H1 (cell line): ENCODE data around the gene MARK4. TPM values are rescaled to one million over a fixed set of nuclear protein-coding genes. Genes with fewer than 3 reads are reported as not detected.

Source experiments
- CTCF ChIA-PET: fragments of 300-600 bp; sonication (Branson Sonifier 250); formaldehyde crosslinking; loops from one replicate; lab custom pipeline; 2021; ENCODE audit not compliant: partially characterized antibody; lab: Charles Lee
- POLR2A ChIA-PET: fragments of 300-600 bp; sonication (Branson Sonifier 250); formaldehyde crosslinking; loops from one replicate; lab custom pipeline; 2021; ENCODE audit warnings: inconsistent platforms; ENCODE audit not compliant: partially characterized antibody; lab: Charles Lee
- DNase-seq, 2 experiments: peaks; one replicate each; pipeline versions ENCODE4 v3.0.0 to v3.0.0-alpha.2; 2010 to 2022; ENCODE audit warnings: low spot score in 2 of 2, low read depth in 1 of 2, mixed read lengths in 1 of 2
- FAIRE-seq: peaks from 2 replicates; lab custom pipeline; 2011; peaks lifted over from hg19 to GRCh38; lab: Jason Lieb, UNC
- H2AFZ ChIP-seq: 2 replicates; pipeline ENCODE4 v1.8.1; 2012; ENCODE audit warnings: low read length, inconsistent platforms
- H2AK5ac ChIP-seq: 2 replicates; pipeline ENCODE4 v1.6.1; 2013; ENCODE audit warnings: low read depth, low read length
- H2BK120ac ChIP-seq: replicated peaks from 2 replicates; pipeline ENCODE3; 2013; ENCODE audit warnings: low read depth, low read length, inconsistent platforms
- H2BK12ac ChIP-seq: 2 replicates; pipeline ENCODE4 v1.6.1; 2013; ENCODE audit warnings: low read depth, low read length
- H2BK15ac ChIP-seq: 2 replicates; pipeline ENCODE4 v1.6.1; 2013; ENCODE audit warnings: low read length
- H2BK20ac ChIP-seq: 2 replicates; pipeline ENCODE4 v1.6.1; 2013; ENCODE audit warnings: low read length
- H2BK5ac ChIP-seq: 2 replicates; pipeline ENCODE4 v1.6.1; 2013; ENCODE audit warnings: low read depth, low read length
- H3K14ac ChIP-seq: 2 replicates; pipeline ENCODE4 v1.6.1; 2013; ENCODE audit warnings: inconsistent platforms; ENCODE audit not compliant: insufficient read length
- H3K18ac ChIP-seq: 2 replicates; pipeline ENCODE4 v1.6.1; 2013; ENCODE audit warnings: low read length; ENCODE audit errors: extremely low read depth
- H3K23ac ChIP-seq: 2 replicates; pipeline ENCODE4 v1.6.1; 2013; ENCODE audit warnings: inconsistent platforms; ENCODE audit not compliant: insufficient read length
- H3K23me2 ChIP-seq: 2 replicates; pipeline ENCODE4 v1.6.1; 2013; ENCODE audit warnings: low read depth, low read length
- H3K27ac ChIP-seq: 2 replicates; pipeline ENCODE4 v1.6.1; 2011; ENCODE audit warnings: low read depth, low read length, inconsistent platforms
- H3K27me3 ChIP-seq, 4 experiments: replicated peaks in 1 of 4; 1 replicate in 1 of 4; 2 replicates in 3 of 4; pipeline versions ENCODE4 v1.6.1 to v1.8.1; 2011 to 2013; ENCODE audit warnings: low read length in 3 of 4, mild to moderate bottlenecking in 3 of 4, inconsistent platforms in 2 of 4, mixed read lengths in 2 of 4, moderate library complexity in 1 of 4; ENCODE audit not compliant: control insufficient read depth in 3 of 4, insufficient read depth in 3 of 4; ENCODE audit errors: extremely low read depth in 1 of 4
- H3K36me3 ChIP-seq, 4 experiments: 2 replicates each; pipeline versions ENCODE4 v1.6.1 to v1.8.1; 2011 to 2013; ENCODE audit warnings: mild to moderate bottlenecking in 4 of 4, low read length in 3 of 4, moderate library complexity in 2 of 4, control low read depth in 1 of 4, inconsistent platforms in 1 of 4; ENCODE audit not compliant: insufficient read depth in 4 of 4, control insufficient read depth in 2 of 4
- H3K4ac ChIP-seq: replicated peaks from 2 replicates; pipeline ENCODE3; 2013; ENCODE audit warnings: low read length, low read depth, mixed read lengths, inconsistent platforms; ENCODE audit not compliant: insufficient read length
- H3K4me1 ChIP-seq, 4 experiments: replicated peaks in 1 of 4; 1 replicate in 1 of 4; 2 replicates in 3 of 4; pipeline versions ENCODE4 v1.6.1 to v1.8.1; 2011 to 2013; ENCODE audit warnings: low read length in 3 of 4, inconsistent platforms in 2 of 4, mixed read lengths in 1 of 4; ENCODE audit not compliant: insufficient read depth in 4 of 4, control insufficient read depth in 3 of 4
- H3K4me2 ChIP-seq, 2 experiments: 2 replicates each; pipeline versions ENCODE4 v1.6.1 to v1.8.1; 2011 to 2013; ENCODE audit warnings: low read depth in 2 of 2, low read length in 2 of 2, control low read depth in 1 of 2, inconsistent platforms in 1 of 2, mild to moderate bottlenecking in 1 of 2; ENCODE audit not compliant: insufficient read depth in 1 of 2
- H3K4me3 ChIP-seq, 4 experiments: fragments of 200-600, 300-600 bp in 1 of 4; sonication (generic), shearing (Covaris generic), sonication (Bioruptor Twin) in 1 of 4; 2 replicates each; pipeline versions ENCODE4 v1.5.1 to v1.8.1; 2011 to 2016; ENCODE audit warnings: low read length in 4 of 4, low read depth in 3 of 4, control low read depth in 2 of 4, inconsistent platforms in 2 of 4, mild to moderate bottlenecking in 2 of 4, mixed read lengths in 1 of 4, moderate library complexity in 1 of 4; ENCODE audit not compliant: insufficient read depth in 2 of 4; ENCODE audit errors: extremely low read depth in 1 of 4
- H3K56ac ChIP-seq: replicated peaks from 2 replicates; pipeline ENCODE3; 2013; ENCODE audit warnings: low read depth, mild to moderate bottlenecking, mixed read lengths, low read length, inconsistent platforms; ENCODE audit not compliant: insufficient read length
- H3K79me1 ChIP-seq: 2 replicates; pipeline ENCODE4 v1.6.1; 2013; ENCODE audit warnings: low read depth, low read length, control low read depth
- H3K79me2 ChIP-seq, 2 experiments: 2 replicates each; pipeline versions ENCODE4 v1.6.1 to v1.8.1; 2012 to 2013; ENCODE audit warnings: low read length in 2 of 2, mild to moderate bottlenecking in 2 of 2, inconsistent platforms in 1 of 2; ENCODE audit not compliant: insufficient read depth in 2 of 2, control insufficient read depth in 1 of 2
- H3K9ac ChIP-seq, 4 experiments: replicated peaks in 1 of 4; 1 replicate in 1 of 4; 2 replicates in 3 of 4; pipeline versions ENCODE4 v1.6.1 to v1.8.1; 2011 to 2013; ENCODE audit warnings: low read depth in 3 of 4, low read length in 3 of 4, control low read depth in 2 of 4, mild to moderate bottlenecking in 2 of 4, moderate library complexity in 2 of 4, inconsistent platforms in 1 of 4; ENCODE audit errors: extremely low read depth in 1 of 4
- H3K9me3 ChIP-seq, 2 experiments: 2 replicates each; pipeline versions ENCODE4 v1.6.1 to v1.8.1; 2012 to 2013; ENCODE audit warnings: mild to moderate bottlenecking in 2 of 2, moderate library complexity in 2 of 2, control low read depth in 1 of 2, inconsistent platforms in 1 of 2, low read depth in 1 of 2, low read length in 1 of 2, mixed read lengths in 1 of 2; ENCODE audit not compliant: insufficient read depth in 2 of 2
- H4K20me1 ChIP-seq, 2 experiments: replicated peaks in 1 of 2; 2 replicates each; pipeline versions ENCODE3 to v1.8.1; 2011 to 2013; ENCODE audit warnings: inconsistent platforms in 2 of 2, low read length in 2 of 2, mild to moderate bottlenecking in 1 of 2; ENCODE audit not compliant: insufficient read depth in 2 of 2, control insufficient read depth in 1 of 2
- H4K5ac ChIP-seq: 2 replicates; pipeline ENCODE4 v1.6.1; 2013; ENCODE audit warnings: low read length, low read depth, mixed read lengths, inconsistent platforms; ENCODE audit not compliant: insufficient read length
- H4K8ac ChIP-seq: 2 replicates; pipeline ENCODE4 v1.8.0; 2013; ENCODE audit warnings: mild to moderate bottlenecking, moderate library complexity, low read length, inconsistent platforms; ENCODE audit not compliant: insufficient read depth; ENCODE audit errors: extremely low read depth
- H4K91ac ChIP-seq: replicated peaks from 2 replicates; pipeline ENCODE3; 2013; ENCODE audit warnings: low read length, mixed read lengths, inconsistent platforms; ENCODE audit not compliant: insufficient read length
- WGBS, 2 experiments: shearing (Covaris generic) in 1 of 2; methylation state at CpG; one replicate each; pipeline versions ENCODE4 v1.1.6 to v1.1.7; 2013 to 2015; ENCODE audit warnings: low lambda C conversion rate in 2 of 2, mixed read lengths in 2 of 2, inconsistent platforms in 1 of 2, low coverage in 1 of 2, missing lambda C conversion rate in 1 of 2; ENCODE audit not compliant: insufficient replicate concordance in 2 of 2, insufficient coverage in 1 of 2, insufficient read length in 1 of 2; ENCODE audit errors: extremely low coverage in 1 of 2, missing lambda C conversion rate in 1 of 2; 5-methylcytosine and 5-hydroxymethylcytosine counted together
- polyA plus RNA-seq, 7 experiments: library from polyadenylated mRNA; depleted of rRNA in 3 of 7; stranded (reverse) in 5 of 7; unstranded in 2 of 7; fragments of >200 nt in 5 of 7; fragments of 200-250 nt in 2 of 7; gene quantifications; 1 replicate in 5 of 7; 2 replicates in 1 of 7; 4 replicates in 1 of 7; pipeline versions ENCODE4 v1.2.1 to v1.2.3, GENCODE V29; 2011 to 2013; ENCODE audit warnings: missing spikeins in 2 of 7, mixed read lengths in 2 of 7
- total RNA-seq: library from RNA; stranded (reverse); fragmentation: NEBNext Ultra II Directional; extraction: Animal tissue kit (Norgen Biotek cat#: 25700); gene quantifications from 2 replicates; pipeline ENCODE4 v1.2.1, GENCODE V29; 2021

Gene MARK4
- total and polyA plus RNA-seq, 2 of the 8 experiments (the other 6 are each of a cell fraction or from before 2014, with no cell fraction given), result 12.3 to 49.8 TPM

DNA sequence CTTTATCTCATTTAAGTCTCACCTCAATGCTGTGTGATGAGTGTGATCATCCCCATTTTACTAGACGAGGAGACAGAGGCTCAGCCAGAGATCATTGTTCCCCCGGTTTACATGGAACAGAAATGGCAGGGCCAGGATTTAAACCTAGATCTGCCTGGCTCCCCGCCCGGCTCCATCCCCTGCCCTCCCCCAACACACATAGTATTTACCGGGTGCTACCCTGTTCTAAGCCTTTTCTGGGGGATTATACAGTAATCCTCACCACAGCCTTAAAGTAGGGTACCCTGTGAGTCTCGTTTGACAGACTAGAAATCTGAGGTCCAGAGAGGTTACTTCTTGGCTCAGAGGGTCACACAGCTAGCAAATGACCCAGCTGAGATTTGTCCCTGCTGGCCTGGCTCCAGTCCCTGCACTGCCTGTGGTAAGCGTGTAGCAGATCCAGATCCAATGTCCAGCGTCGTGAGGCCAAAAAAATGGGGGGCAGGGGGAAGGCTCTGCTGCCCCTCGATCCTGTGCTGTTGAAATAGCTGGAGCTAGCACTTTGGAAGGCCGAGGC lies 85.7 kb downstream of the MARK4 start:
- Histone ChIP-seq H3K56ac (no peak overlapping the region), H3K4me2 (no peak overlapping the region), H3K79me2 (no peaks in the 10 kb centered on the region), H4K5ac (no peak overlapping the region), H3K9me3 (no peaks in the 10 kb centered on the region), H3K4ac (no peak overlapping the region), H2BK5ac (no peak overlapping the region), H3K23me2 (peaks cover 6% of the 10 kb centered on the region; the same call in 1 of the 2 replicates), H3K14ac (no peak overlapping the region), H2BK12ac (no peak overlapping the region), H3K23ac (no peak overlapping the region), H3K27me3 (peaks cover 4 to 10% (median 10%) of the 10 kb centered on the region in 4 experiments; a peak in 6 of 7 replicates), H4K91ac (no peak overlapping the region), H2AK5ac (no peak overlapping the region), H2BK15ac (no peak overlapping the region), H3K9ac (no peak overlapping the region), H2AFZ (no peak overlapping the region), H3K36me3 (no peaks in the 10 kb centered on the region), H3K4me1 (peaks cover 0 to 3% (median 0%) of the 10 kb centered on the region in 4 experiments; a peak in 4 of 7 replicates), H3K18ac (no peak overlapping the region), H4K20me1 (peaks cover 3 to 8% of the 10 kb centered on the region in 2 experiments), H4K8ac (no peak overlapping the region), H3K27ac (no peak overlapping the region), H3K4me3 (no peak overlapping the region), H3K79me1 (no peaks in the 10 kb centered on the region), H2BK120ac (no peak overlapping the region), H2BK20ac (0 out of 2 replicates have a peak overlapping the region, but pooled peaks have one; percentile 61)
- POLR2A ChIA-PET, result interaction anchor here (1.0 kb wide), 1 partner anchor 16 kb away, joined by 3 read pairs; no protein-coding TSS in a partner anchor
- 83% methylated on average over 11 of the region's 11 CpGs; no CpG with 5 or more reads in 1 of the 2 experiments for WGBS, 2 experiments
- CTCF ChIA-PET, result interaction anchor here (1.1 to 7.3 kb wide), 9 partner anchors 17 to 176 kb away, joined by 3 to 60 read pairs (median 4); partner anchors contain the start of gene NKPD1
- no peak for DNase-seq
- FAIRE-seq, result no peak
